GM12892 (cell line): ENCODE results near the gene TBX1.

ENCODE experiments used
- POLR2A ChIP-seq: IDR thresholded peaks from 2 replicates; pipeline ENCODE4 v1.6.1; 2011; ENCODE audit warnings: low read depth, low read length, control low read depth
- POLR2AphosphoS5 ChIP-seq: IDR thresholded peaks from 2 replicates; pipeline ENCODE4 v1.6.1; 2011; ENCODE audit warnings: low read depth, low read length, control low read depth
- TAF1 ChIP-seq: IDR thresholded peaks from 2 replicates; pipeline ENCODE4 v1.6.1; 2011; ENCODE audit warnings: low read depth, mild to moderate bottlenecking, control low read depth, low read length, borderline replicate concordance

DNA sequence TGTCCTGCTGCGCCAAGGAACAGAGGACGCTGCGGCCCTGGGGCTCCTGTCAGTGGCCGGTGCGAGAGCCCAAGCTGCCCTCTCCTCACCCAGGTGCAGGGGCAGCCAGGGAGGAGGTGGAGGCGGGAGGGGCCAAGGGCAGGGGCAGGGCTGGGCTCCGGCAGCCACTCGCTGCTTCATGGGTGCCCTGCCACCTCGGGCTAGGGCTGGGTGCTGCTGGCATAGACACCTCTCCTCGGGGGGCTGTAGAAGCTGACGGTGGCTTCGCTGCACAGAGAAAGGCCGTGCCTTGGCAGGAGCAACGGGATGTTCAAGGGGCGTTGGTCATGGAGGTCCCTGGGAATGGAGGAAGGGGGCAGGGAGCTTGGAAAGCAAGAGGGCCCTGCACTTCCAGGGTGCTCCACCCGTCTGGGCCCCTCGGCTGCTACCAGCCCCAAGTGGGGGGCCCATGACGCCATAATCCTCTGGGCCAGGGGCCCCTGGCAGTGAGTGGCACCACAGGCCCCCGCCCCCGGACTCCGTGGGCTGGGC is 1.6 kb upstream of the TBX1 start:
- TF ChIP-seq POLR2A (no peak), POLR2AphosphoS5 (no peak), TAF1 (no peak)
